Liver (tissue), 3 donors: Measurements from ENCODE around the gene COL24A1.

Experiments used
- CTCF ChIP-seq: fragments of 150-350 bp; IDR thresholded peaks from 2 replicates; pipeline ENCODE4 v1.5.1; 2017; ENCODE audit warnings: improper control_type of control experiment, low read depth, low read length; ENCODE audit not compliant: missing input control
- EGR1 ChIP-seq, 2 donors: IDR thresholded peaks; 2 replicates each; pipeline ENCODE4 v1.6.1; 2016 to 2018; ENCODE audit warnings: antibody characterized with exemption in 2 of 2, low read depth in 2 of 2
- FOXA1 ChIP-seq: IDR thresholded peaks from 2 replicates; pipeline ENCODE4 v1.6.1; 2016; ENCODE audit warnings: antibody characterized with exemption
- NR2F2 ChIP-seq: IDR thresholded peaks from 2 replicates; pipeline ENCODE4 v1.6.1; 2016; ENCODE audit warnings: antibody characterized with exemption
- ZBTB33 ChIP-seq: IDR thresholded peaks from 2 replicates; pipeline ENCODE4 v1.6.1; 2016; ENCODE audit warnings: antibody characterized with exemption
- donor health status: healthy.
- donor health status: healthy.

- no peak for TF ChIP-seq NR2F2
- no peak for TF ChIP-seq CTCF
- TF ChIP-seq EGR1 (IDR thresholded peaks at IDR 0.05; ENCODE audit: low read depth in 2 of 2): no peak
- no peak for TF ChIP-seq ZBTB33
- TF ChIP-seq FOXA1: no peak
Measured at GRCh38 chr1:86030180-86030579, 126.4 kb downstream of the COL24A1 start.
